Smooth muscle cell (in vitro differentiated cells): ENCODE results near the gene EXD1. TPM values are rescaled to one million over a fixed set of nuclear protein-coding genes. Genes with fewer than 3 reads are reported as not detected.

ENCODE experiments used
- DNase-seq: peaks from one replicate; lab custom pipeline; 2025; ENCODE audit not compliant: unreplicated experiment; lab: John Stamatoyannopoulos, UW
- H2AFZ ChIP-seq: fragments of 200-600 bp; sonication (generic); 2 replicates; pipeline ENCODE4 v1.6.0; 2016; ENCODE audit warnings: antibody characterized with exemption, low read depth, mild to moderate bottlenecking
- H3F3A ChIP-seq: fragments of 200-600 bp; sonication (generic); 2 replicates; pipeline ENCODE4 v1.6.0; 2017; ENCODE audit warnings: antibody characterized with exemption, low read depth
- H3K27ac ChIP-seq: fragments of 200-600 bp; sonication (generic); 2 replicates; pipeline ENCODE4 v1.5.1; 2016; ENCODE audit warnings: low read depth, mild to moderate bottlenecking
- H3K27me3 ChIP-seq: fragments of 200-600 bp; sonication (generic); 2 replicates; pipeline ENCODE4 v1.6.1; 2016; ENCODE audit warnings: low read depth, mild to moderate bottlenecking
- H3K36me3 ChIP-seq: fragments of 200-600 bp; sonication (generic); 2 replicates; pipeline ENCODE4 v1.5.1; 2016; ENCODE audit warnings: low read depth
- H3K4me1 ChIP-seq: fragments of 200-600 bp; sonication (generic); 2 replicates; pipeline ENCODE4 v1.5.1; 2016; ENCODE audit warnings: low read depth
- H3K4me2 ChIP-seq: fragments of 200-600 bp; sonication (generic); 2 replicates; pipeline ENCODE4 v1.6.0; 2016; ENCODE audit warnings: mild to moderate bottlenecking
- H3K4me3 ChIP-seq: fragments of 200-600 bp; sonication (generic); 2 replicates; pipeline ENCODE4 v1.5.1; 2016; ENCODE audit warnings: mild to moderate bottlenecking
- H3K79me2 ChIP-seq: fragments of 200-600 bp; sonication (generic); 2 replicates; pipeline ENCODE4 v1.6.0; 2016; ENCODE audit warnings: low read depth, mild to moderate bottlenecking
- H3K9ac ChIP-seq: fragments of 200-600 bp; sonication (generic); 2 replicates; pipeline ENCODE4 v1.6.0; 2016; ENCODE audit warnings: low read depth
- H3K9me3 ChIP-seq: fragments of 200-600 bp; sonication (generic); replicated peaks from 2 replicates; pipeline ENCODE4 v1.5.1; 2016; ENCODE audit warnings: low read depth
- H4K20me1 ChIP-seq: fragments of 200-600 bp; sonication (generic); 2 replicates; pipeline ENCODE4 v1.6.0; 2016; ENCODE audit warnings: low read depth
- CTCF ChIP-seq: fragments of 200-600 bp; sonication (generic); IDR thresholded peaks from 2 replicates; pipeline ENCODE4 v1.5.1; 2017; ENCODE audit warnings: borderline replicate concordance, mild to moderate bottlenecking, antibody characterized with exemption; ENCODE audit not compliant: insufficient read depth, poor library complexity, severe bottlenecking
- WGBS: methylation state at CpG from one replicate; pipeline ENCODE4 v1.1.7; 2016; ENCODE audit warnings: low lambda C conversion rate; 5-methylcytosine and 5-hydroxymethylcytosine counted together
- polyA plus RNA-seq: library from polyadenylated mRNA; unstranded; fragments of >200 nt; fragmentation: Nextera tagmentation; extraction: Ambion mirVana; gene quantifications from 2 replicates; pipeline ENCODE4 v1.2.1, GENCODE V29; 2016
- total RNA-seq: library from RNA; depleted of rRNA; stranded (reverse); fragments of >200 nt; gene quantifications from 2 replicates; pipeline ENCODE4 v1.2.3, GENCODE V29; 2014

The EXD1 gene
- total and polyA plus RNA-seq, 2 experiments from 2014 or later, result 0.04 TPM; not detected in 1

DNA sequence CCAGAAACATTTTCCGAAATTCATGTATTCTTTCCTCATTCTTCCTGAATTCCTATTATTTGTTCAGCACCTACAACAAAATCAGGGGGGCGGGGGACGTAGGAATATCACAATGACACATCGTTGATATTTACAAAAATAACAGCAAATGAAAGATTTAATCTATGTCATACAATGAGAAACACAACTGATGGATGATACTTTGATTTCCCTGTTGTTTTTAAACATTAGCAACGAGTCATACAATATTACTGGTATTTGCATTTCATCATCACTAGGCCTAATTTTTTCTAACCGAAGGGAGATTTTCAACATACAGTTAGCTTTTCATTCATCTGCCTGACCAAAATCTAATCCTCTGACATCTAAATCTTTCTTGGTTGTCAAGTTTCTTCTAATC is 69.2 kb downstream of the EXD1 start:
- H3K79me2 ChIP-seq, result no peaks in the 10 kb centered on the region
- H3F3A ChIP-seq, result no peaks in the 10 kb centered on the region
- H3K4me2 ChIP-seq, result no peak overlapping the region
- H3K4me1 ChIP-seq, result no peaks in the 10 kb centered on the region
- H2AFZ ChIP-seq, result peak overlapping the region; percentile 54
- H3K27me3 ChIP-seq, result no peaks in the 10 kb centered on the region
- H4K20me1 ChIP-seq, result no peaks in the 10 kb centered on the region
- TF ChIP-seq CTCF, result no peak
- H3K4me3 ChIP-seq, result no peak overlapping the region
- no peaks in the 10 kb centered on the region for H3K9me3 ChIP-seq
- no peak for DNase-seq
- H3K36me3 ChIP-seq, result no peaks in the 10 kb centered on the region
- 88% methylated on average over 6 of the region's 6 CpGs for WGBS
- no peak overlapping the region for H3K27ac ChIP-seq
- no peak overlapping the region for H3K9ac ChIP-seq

GRCh38 chr15:41160639-41161315 is 69.8 kb downstream of the EXD1 start:
- no peak for DNase-seq

GRCh38 chr15:41154412-41154811 is 76.1 kb downstream of the EXD1 start:
- H3K27me3 ChIP-seq, result no peaks in the 10 kb centered on the region
- no peaks in the 10 kb centered on the region for H4K20me1 ChIP-seq
- H3K27ac ChIP-seq, result no peak overlapping the region
- TF ChIP-seq CTCF, result no peak
- DNase-seq, result no peak
- no peak overlapping the region for H3K4me3 ChIP-seq
- no peak overlapping the region for H2AFZ ChIP-seq
- H3K79me2 ChIP-seq, result no peaks in the 10 kb centered on the region
- no peak overlapping the region for H3K4me2 ChIP-seq
- no peaks in the 10 kb centered on the region for H3K4me1 ChIP-seq
- H3K9me3 ChIP-seq, result no peaks in the 10 kb centered on the region
- no peaks in the 10 kb centered on the region for H3K36me3 ChIP-seq
- WGBS, result 77% methylated on average over 2 of the region's 2 CpGs
- H3K9ac ChIP-seq, result no peak overlapping the region
- no peaks in the 10 kb centered on the region for H3F3A ChIP-seq

More at GRCh38 chr15:41160639-41161315, 69.8 kb downstream of the EXD1 start:
- 88% methylated on average over 15 of the region's 15 CpGs for WGBS
- Histone ChIP-seq H3K4me3 (no peak overlapping the region), H3K4me1 (no peaks in the 10 kb centered on the region), H3K9ac (no peak overlapping the region), H3F3A (no peaks in the 10 kb centered on the region), H3K9me3 (no peaks in the 10 kb centered on the region), H3K4me2 (no peak overlapping the region), H2AFZ (no peak overlapping the region), H4K20me1 (no peaks in the 10 kb centered on the region), H3K79me2 (no peaks in the 10 kb centered on the region), H3K36me3 (no peaks in the 10 kb centered on the region), H3K27me3 (no peaks in the 10 kb centered on the region), H3K27ac (no peak overlapping the region)
- no peak for TF ChIP-seq CTCF

DNA sequence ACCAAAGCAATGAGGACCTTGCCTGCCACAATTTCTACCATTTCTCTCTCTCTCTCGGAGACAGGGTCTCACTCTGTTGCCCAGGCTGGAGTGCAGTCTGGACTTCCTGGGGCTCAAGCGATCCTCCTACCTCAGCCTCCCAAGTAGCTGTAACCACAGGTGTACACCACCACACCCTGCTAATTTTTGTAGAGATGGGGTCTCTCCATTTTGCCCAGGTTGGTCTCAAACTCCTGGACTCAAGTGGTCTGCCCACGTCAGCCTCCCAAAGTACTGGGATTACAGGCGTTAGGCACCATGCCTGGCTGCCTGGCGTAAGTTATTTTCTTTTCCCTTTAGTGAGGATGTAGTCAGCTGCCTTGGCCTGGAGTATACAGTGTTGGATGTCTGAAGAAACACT is 76.8 kb downstream of the EXD1 start:
- no peak overlapping the region for H3K4me2 ChIP-seq
- TF ChIP-seq CTCF, result no peak

More for the DNA sequence above, 76.8 kb downstream of the EXD1 start:
- DNase-seq, result no peak
- Histone ChIP-seq H3K27ac (no peak overlapping the region), H3K36me3 (no peaks in the 10 kb centered on the region), H3K79me2 (no peaks in the 10 kb centered on the region), H3K9ac (no peak overlapping the region), H4K20me1 (no peaks in the 10 kb centered on the region), H3K4me1 (no peaks in the 10 kb centered on the region), H2AFZ (no peak overlapping the region), H3K27me3 (no peaks in the 10 kb centered on the region), H3K4me3 (no peak overlapping the region), H3K9me3 (no peaks in the 10 kb centered on the region), H3F3A (no peaks in the 10 kb centered on the region)
- WGBS, result 94% methylated on average over 5 of the region's 5 CpGs
